ENCODE results near the gene GNG8. TPM values are rescaled to one million over a fixed set of nuclear protein-coding genes. Genes with fewer than 3 reads are reported as not detected.

GNG8 gene
- total and polyA plus RNA-seq, 2 experiments from 2014 or later: 4.6 TPM; not detected in 1

- H3K27ac ChIP-seq: no peak overlapping the region
- no peaks in the 10 kb centered on the region for H4K20me1 ChIP-seq (ENCODE audit: insufficient read depth, poor library complexity, severe bottlenecking)
- H3K27me3 ChIP-seq: no peaks in the 10 kb centered on the region
- H3K9me2 ChIP-seq (replicated peaks; ENCODE audit: insufficient read depth): no peaks in the 10 kb centered on the region
- WGBS (ENCODE audit: low lambda C conversion rate, missing lambda C conversion rate): 15% methylated on average over 12 of the region's 12 CpGs
- H3K4me1 ChIP-seq (ENCODE audit: insufficient read depth): no peaks in the 10 kb centered on the region
- TF ChIP-seq EZH2phosphoT487 (IDR thresholded peaks at IDR 0.05; ENCODE audit: low read depth, severe bottlenecking, unreplicated experiment) (no peak), EZH2 (IDR thresholded peaks at IDR 0.05; ENCODE audit: borderline replicate concordance) (no peak), CTCF (IDR thresholded peaks at IDR 0.05; ENCODE audit: poor library complexity) (peak; percentile 93)
- no peak overlapping the region for H3K4me2 ChIP-seq
- no peaks in the 10 kb centered on the region for H3K36me3 ChIP-seq (replicated peaks; ENCODE audit: insufficient read depth, low read depth)
- H3K9me3 ChIP-seq (ENCODE audit: low read depth): no peaks in the 10 kb centered on the region
- no peaks in the 10 kb centered on the region for H3K79me2 ChIP-seq
- H3K4me3 ChIP-seq: no peak overlapping the region
- DNase-seq (ENCODE audit: low spot score): peak; percentile 90
- H2AFZ ChIP-seq: no peak overlapping the region
These were observed 21.8 kb downstream of the GNG8 start for GRCh38 chr19:46614114-46614722.

- DNase-seq (ENCODE audit: low spot score): no peak
- WGBS (ENCODE audit: low lambda C conversion rate, missing lambda C conversion rate): 94% methylated on average over 22 of the region's 22 CpGs
These were observed 22.5 kb downstream of the GNG8 start for GRCh38 chr19:46613525-46613924.

GRCh38 chr19:46611776-46612175 lies 24.2 kb downstream of the GNG8 start:
- H3K9me2 ChIP-seq (replicated peaks; ENCODE audit: insufficient read depth): no peaks in the 10 kb centered on the region
- WGBS (ENCODE audit: low lambda C conversion rate, missing lambda C conversion rate): 94% methylated on average over 6 of the region's 6 CpGs
- no peaks in the 10 kb centered on the region for H3K27me3 ChIP-seq
- no peaks in the 10 kb centered on the region for H3K4me1 ChIP-seq (ENCODE audit: insufficient read depth)
- H3K9me3 ChIP-seq (ENCODE audit: low read depth): no peaks in the 10 kb centered on the region
- no peak overlapping the region for H3K4me3 ChIP-seq
- H2AFZ ChIP-seq: no peak overlapping the region
- peaks cover 6% of the 10 kb centered on the region for H3K79me2 ChIP-seq
- H3K4me2 ChIP-seq: no peak overlapping the region
- H3K36me3 ChIP-seq (replicated peaks; ENCODE audit: insufficient read depth, low read depth): no peaks in the 10 kb centered on the region
- TF ChIP-seq EZH2phosphoT487 (IDR thresholded peaks at IDR 0.05; ENCODE audit: low read depth, severe bottlenecking, unreplicated experiment) (no peak), CTCF (IDR thresholded peaks at IDR 0.05; ENCODE audit: poor library complexity) (no peak), EZH2 (IDR thresholded peaks at IDR 0.05; ENCODE audit: borderline replicate concordance) (no peak)
- peaks cover 11% of the 10 kb centered on the region for H4K20me1 ChIP-seq (ENCODE audit: insufficient read depth, poor library complexity, severe bottlenecking)
- no peak for DNase-seq (ENCODE audit: low spot score)
- no peak overlapping the region for H3K27ac ChIP-seq

More at GRCh38 chr19:46613525-46613924, 22.5 kb downstream of the GNG8 start:
- no peaks in the 10 kb centered on the region for H3K4me1 ChIP-seq (ENCODE audit: insufficient read depth)
- H2AFZ ChIP-seq: no peak overlapping the region
- no peaks in the 10 kb centered on the region for H3K27me3 ChIP-seq
- no peaks in the 10 kb centered on the region for H4K20me1 ChIP-seq (ENCODE audit: insufficient read depth, poor library complexity, severe bottlenecking)
- TF ChIP-seq CTCF (IDR thresholded peaks at IDR 0.05; ENCODE audit: poor library complexity) (no peak), EZH2 (IDR thresholded peaks at IDR 0.05; ENCODE audit: borderline replicate concordance) (no peak), EZH2phosphoT487 (IDR thresholded peaks at IDR 0.05; ENCODE audit: low read depth, severe bottlenecking, unreplicated experiment) (no peak)
- no peak overlapping the region for H3K4me3 ChIP-seq
- no peak overlapping the region for H3K4me2 ChIP-seq
- H3K9me2 ChIP-seq (replicated peaks; ENCODE audit: insufficient read depth): no peaks in the 10 kb centered on the region
- no peak overlapping the region for H3K27ac ChIP-seq
- no peaks in the 10 kb centered on the region for H3K9me3 ChIP-seq (ENCODE audit: low read depth)
- no peaks in the 10 kb centered on the region for H3K79me2 ChIP-seq
- H3K36me3 ChIP-seq (replicated peaks; ENCODE audit: insufficient read depth, low read depth): no peaks in the 10 kb centered on the region

All from hepatocyte (in vitro differentiated cells).